GM21723 (cell line): ENCODE results near the gene CFAP52.
"Not testable (repeated sequence)": the region's sequence is repeated elsewhere in the genome, so short reads cannot be mapped to it uniquely, and the experiment has no call there.

Experiments used
- ATAC-seq: cut with Tn5 transposase; IDR thresholded peaks from one replicate; pipeline ENCODE4 v1.9.1; 2021; ENCODE audit warnings: mild to moderate bottlenecking, moderate library complexity; ENCODE audit not compliant: unreplicated experiment

Gene CFAP52

DNA sequence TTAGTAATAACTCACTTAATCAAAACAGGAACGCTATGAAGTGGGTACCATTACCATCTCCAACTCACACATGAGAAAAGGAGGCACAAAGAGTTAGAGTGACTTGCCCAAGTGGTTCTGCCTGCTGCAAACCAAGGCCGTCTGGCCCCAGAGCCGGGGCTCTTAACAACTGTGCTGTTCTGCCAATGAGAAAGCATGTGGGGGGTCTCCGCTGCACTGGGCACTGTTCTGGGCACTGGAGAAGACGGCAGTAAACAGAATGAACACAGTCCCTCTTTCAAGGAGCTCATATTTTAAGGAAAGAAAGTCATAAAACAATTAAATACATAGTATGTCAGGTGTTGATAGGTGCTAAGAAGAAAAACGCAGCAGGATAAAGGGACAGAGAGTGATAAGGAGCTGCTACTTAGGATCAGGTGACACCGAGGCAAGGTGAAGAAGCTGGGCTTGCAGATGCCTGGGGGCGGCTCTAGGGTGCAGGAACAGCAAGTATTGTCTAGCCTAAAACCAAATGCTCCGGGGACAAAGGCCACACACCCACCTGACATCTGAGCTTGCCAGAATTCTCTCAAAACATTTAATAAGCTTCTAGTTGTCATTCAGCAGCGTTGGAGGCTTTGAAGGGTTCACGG, 7.4 kb upstream of the CFAP52 start:
- ATAC-seq, result no peak

DNA sequence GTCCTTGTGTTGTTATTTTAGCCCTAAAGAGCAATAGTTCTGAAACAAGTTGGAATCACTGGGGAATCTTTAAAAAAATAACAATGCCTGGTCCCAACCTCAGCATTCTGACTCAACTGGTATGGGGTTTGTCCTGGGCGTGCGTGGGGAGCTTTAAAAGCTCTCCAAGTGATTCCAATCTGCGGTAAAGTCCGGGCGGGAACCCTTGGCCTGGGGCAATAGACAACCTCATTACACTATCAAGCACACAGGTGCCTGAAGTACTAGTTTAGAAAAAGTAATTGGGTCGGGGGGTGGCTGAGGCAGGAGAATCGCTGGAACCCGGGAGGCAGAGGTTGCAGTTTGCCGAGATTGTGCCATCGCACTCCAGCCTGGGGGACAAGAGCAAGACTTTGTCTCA, 5.2 kb upstream of the CFAP52 start:
- ATAC-seq, result no peak

DNA sequence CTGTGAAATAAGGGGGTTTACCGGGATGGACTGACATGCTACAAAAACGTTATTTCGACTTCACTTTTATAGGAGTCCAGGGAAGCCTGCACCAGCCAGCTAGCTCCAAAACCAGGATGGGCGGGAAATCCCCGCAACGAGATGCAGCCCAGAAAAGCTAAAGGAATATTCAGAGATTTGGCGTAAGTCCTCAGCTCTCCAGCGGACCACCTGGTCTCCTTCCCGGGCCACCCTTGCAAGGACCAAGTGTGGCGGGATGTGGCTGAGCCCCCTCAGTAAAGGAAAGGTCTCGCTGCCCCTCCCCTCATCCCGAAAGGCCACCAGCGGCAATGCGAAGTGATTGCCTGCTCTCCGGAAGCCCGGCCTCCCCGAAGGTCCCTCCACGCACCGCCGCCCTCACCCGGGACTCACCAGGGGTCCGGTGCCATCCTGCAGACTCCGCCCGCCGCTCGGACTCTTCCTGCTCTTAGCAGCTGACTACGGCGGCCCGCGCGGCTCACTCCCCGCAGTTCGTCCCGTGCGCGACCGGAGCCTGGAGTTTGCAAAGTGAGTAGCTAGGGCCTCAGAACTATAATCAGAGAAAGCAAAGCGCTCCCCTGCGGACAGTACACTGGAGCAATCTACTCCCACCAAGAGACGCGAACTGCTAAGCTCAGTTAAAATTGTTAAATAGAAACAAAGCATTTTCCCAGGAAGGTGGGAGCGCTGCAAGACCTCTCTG, 901 bp upstream of the CFAP52 start, which contains the start of gene STX8:
STX8 (minus strand) TSS at position 440 of the 721 bp plus-strand sequence; CDS start at position 428, 12 bp downstream.
- ATAC-seq, result peak; percentile 85

DNA sequence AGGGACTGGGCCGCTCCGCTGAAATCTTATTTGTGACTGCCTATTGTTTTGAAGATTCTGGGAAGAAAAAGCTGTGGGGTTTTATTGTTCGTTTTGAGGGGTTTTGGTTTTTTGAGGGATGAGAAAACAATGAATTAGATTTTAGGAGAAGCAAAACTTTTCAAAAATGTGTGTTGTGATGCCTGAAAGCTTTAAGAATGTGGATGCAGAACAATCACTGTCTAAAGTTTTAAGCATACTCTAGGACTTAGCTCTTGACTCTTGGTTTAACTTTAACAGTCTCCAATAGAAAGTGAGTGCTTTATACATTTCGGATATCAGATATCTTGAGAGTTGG, 899 bp downstream of the CFAP52 start:
- ATAC-seq, result no peak

DNA sequence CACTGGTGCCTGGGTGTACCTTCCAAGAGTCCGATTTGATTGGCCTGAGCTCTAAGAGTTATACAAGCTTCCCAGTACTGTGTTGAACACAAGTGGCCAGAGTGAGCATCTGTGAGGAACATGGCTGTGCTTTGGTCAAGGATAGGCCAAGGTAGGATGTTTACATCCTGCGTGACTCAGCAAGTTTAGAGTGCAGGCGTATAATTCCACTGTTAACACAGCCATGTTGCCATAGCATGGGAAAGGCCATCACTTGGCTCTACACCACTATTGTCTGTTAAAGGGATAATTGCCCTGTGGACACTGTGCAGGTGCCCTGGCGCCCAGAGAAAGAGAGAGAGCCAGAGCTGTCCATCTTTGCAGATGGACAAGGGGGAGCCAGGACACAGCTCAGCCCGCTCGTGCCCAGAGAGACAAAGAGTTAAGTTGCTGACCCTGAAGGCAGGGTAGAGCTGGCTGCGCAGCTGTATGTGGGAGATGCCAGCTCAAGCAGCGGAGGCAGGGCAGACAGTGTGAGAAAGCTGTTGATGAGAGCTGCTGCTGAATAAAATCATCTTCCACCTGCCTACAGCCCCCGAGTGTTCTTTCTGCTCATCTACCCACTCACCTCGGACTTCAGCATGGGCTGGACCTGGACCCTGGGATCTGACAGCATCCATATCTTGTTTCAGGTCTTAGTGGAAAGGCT, 11.7 kb downstream of the CFAP52 start:
- no peak for ATAC-seq

DNA sequence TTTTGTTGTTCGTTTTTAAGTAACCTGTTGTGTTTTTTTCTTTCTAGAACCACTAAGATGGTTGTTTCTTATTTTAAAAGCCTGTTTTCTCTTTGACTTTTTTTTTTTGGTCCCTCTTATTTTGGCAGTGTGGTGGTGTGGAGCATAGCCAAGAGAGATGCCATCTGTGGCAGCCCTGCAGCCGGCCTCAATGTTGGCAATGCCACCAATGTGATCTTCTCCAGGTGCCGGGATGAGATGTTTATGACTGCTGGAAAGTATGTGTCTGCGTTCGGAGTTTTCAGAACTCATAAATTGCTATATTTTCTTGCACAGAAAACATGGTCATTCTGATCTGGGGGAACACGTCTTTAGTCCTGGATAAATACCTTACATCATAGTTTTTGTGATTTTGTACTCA, 17.6 kb downstream of the CFAP52 start:
- ATAC-seq, result no peak

DNA sequence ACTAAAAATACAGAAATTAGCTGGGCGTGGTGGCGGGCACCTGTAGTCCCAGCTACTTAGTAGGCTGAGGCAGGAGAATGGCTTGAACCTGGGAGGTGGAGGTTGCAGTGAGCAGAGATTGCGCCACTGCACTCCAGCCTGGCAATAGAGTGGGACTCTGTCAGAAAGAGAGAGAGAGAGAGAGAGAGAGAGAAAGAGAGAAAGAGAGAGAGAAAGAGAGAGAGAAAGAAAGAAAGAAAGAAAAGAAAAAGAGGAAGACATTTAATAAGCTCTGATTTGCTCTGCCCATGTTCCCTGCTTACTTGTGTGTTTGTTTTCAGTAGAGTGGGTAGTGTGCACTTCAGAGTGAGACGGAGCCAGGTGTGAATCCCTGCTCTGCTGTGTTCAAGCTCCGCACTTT, 21.2 kb downstream of the CFAP52 start:
- ATAC-seq, result not testable (repeated sequence)

DNA sequence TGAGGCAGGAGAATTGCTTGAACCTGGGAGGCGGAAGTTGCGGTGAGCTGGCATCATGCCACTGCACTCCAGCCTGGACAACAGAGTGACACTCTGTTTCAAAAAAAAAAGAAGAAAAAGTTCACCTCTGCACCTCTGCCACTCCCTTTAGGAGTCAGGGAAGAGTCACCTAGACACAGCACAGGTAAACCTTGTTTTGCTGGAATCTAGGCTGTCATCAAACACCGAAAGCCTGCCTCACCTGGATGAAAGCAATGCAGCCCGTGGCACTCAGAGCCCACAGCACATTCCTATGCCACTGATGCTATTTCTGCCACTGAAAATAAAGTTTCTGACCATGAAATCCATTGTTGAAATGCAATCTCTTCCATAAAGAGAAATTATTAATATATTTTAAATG, 22.2 kb downstream of the CFAP52 start:
- no peak for ATAC-seq

DNA sequence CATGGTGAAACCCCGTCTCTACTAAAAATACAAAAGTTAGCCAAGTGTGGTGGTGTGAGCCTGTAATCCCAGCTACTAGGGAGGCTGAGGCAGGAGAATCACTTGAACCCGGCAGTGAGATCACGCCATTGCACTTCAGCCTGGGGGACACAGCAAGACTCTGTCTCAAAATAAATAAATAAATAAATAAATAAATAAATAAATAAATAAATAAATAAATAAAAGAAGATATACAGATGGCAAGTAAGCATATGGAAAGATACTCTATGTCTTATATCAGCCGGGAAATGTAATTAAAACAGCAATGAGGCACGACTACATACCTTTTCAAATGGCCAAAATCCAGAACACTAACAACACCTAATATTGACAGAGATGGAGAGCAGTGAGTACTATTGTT, 28.1 kb downstream of the CFAP52 start:
- ATAC-seq, result not testable (repeated sequence)

DNA sequence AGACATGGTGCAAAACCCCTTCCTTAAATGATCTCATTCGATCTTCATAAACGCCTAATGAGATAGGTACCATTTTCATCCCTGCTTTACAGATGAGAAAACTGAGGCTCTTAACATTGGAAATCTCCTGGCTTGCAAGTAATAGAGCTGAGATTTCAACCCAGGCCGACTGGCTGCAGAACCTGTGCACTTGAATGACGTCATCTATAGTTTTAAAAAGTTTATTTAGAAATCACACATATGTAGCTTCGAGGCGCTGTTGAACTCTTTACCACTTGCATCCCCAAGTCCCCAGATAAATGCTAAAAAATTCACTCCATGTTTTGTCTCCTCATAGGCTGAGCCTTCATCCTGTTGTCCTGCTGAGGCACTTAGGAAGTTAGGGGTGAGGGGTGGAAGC, 30.0 kb downstream of the CFAP52 start:
- ATAC-seq, result no peak

DNA sequence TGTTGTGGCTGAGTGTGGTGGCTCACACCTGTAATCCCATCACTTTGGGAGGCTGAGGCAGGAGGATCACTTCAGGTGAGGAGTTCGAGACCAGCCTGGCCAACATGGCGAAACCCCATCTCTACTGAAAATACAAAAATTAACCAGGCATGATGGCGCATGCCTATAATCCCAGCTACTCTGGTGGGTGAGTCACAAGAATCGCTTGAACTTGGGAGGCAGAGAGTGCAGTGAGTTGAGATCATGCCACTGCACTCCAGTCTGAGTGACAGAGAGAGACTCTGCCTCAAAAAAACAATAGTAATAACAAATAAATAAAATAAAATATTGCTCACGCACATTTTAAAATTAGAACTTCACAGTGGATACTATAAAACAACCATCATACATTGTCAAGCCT, 30.6 kb downstream of the CFAP52 start:
- ATAC-seq, result not testable (repeated sequence)

DNA sequence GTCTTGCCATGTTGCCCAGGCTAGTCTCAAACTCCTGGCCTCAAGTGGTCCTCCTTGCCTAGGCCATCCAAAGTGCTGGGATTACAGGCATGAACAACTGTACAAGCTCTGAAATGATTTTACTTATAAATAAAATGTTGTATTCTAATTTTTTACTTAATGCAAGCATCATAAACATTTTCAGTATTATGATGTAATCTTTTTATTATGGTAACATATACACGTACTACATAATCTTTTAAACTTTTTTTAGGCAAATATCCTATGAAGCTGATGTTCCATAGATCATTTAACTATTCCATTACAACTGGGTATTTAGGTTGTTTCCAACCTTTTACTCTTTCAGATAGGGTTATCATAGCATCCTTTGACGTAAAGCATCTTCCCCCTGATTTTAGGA, 35.1 kb downstream of the CFAP52 start:
- ATAC-seq, result no peak

DNA sequence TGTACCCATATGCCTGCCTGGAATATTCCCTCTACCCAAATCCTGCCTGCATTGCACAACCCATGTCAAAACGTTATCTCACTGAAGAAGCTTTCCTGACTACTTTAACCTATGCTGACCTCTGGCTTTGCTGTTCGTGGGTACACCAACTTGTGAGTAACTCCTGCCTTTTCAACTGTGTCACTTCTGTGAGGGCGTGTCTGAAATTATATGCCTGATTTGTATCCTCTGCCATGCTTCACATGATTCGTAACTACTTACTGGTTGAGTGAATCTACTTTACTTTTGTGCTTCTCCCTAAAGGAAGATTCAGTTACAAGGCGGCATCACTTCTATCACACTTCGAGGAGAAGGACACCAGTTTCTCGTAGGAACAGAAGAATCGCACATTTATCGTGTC, 35.6 kb downstream of the CFAP52 start:
- no peak for ATAC-seq

DNA sequence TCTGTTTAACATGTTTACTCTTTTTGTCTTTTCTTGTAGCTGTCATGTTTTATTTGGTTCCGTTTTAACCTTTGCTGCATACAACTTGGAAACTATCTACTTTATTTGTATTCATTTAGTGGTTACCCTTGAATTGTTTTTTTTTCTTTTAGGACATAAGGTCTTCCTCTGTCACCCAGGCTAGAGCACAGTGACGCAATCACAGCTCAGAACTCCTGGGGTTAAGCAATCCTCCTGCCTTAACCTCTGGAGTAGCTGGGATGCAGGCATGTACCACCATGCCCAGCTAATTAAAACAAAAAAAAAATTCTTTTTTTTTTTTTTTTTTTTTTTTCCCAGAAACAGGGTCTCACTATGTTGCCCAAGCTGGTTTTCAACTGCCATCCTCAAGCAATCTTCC, 39.0 kb downstream of the CFAP52 start:
- no peak for ATAC-seq

DNA sequence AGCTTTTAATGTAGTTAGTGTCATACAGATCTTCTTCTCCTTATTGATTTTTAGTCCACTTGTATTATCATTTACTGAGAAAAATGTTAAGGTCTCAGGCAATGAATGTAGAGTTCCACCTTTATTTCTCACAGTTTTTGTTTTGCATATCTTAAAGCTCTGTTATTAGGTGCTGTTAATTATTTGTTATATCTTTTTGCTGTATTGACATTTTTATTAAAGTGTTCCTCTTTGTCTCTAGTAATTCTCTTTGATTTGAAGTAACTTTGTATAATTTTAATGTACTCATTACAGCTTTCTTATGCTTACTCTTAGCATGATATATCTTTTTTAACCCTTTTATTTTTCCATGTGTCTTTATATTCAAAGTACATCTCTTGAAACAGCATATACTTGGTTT, 46.5 kb downstream of the CFAP52 start:
- no peak for ATAC-seq

DNA sequence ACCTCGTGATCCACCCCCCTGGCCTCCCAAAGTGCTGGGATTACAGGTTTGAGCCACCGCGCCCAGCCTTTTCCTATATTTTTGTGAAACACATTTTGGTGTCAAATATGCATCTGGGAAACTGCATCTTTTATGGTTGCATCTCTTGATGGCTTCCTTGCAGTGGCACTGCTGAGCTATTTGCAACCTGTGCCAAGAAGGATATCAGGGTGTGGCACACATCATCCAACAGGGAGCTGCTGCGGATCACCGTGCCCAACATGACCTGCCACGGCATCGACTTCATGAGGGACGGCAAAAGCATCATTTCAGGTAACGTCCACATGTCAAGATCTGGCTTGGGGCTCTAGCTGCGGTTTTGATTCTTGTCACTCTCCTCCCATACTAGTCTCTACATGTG, 52.1 kb downstream of the CFAP52 start:
- ATAC-seq, result no peak

DNA sequence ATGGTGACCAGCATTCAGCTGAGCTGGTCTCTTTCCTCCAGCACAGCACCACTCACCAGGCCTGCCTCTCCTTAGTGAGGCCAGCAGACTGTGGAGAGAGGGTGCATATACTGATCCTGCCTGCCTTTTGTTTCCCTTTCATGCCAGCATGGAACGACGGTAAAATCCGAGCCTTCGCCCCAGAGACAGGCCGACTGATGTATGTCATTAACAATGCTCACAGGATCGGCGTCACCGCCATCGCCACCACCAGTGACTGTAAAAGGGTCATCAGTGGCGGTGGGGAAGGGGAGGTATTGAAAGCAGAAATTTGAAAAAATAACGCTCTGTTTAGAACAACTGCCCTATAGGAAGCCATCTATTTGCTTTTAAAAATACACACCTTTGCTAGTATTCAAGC, 56.3 kb downstream of the CFAP52 start:
- ATAC-seq, result no peak

DNA sequence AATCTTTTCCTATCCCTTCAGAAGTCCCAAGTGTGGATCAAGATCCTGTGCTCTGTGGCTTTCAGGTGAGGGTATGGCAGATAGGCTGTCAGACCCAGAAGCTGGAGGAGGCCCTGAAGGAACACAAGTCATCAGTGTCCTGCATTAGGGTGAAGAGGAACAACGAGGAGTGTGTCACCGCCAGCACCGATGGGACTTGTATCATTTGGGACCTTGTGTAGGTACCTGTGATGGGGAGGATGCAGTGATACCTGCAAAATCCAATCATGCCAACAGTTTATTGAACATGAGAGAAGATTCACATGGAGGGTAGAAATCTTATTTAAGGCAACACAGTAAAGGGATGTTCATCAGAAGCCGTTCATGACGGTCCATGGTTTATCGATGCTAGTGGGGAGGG, 58.9 kb downstream of the CFAP52 start:
- ATAC-seq, result no peak

DNA sequence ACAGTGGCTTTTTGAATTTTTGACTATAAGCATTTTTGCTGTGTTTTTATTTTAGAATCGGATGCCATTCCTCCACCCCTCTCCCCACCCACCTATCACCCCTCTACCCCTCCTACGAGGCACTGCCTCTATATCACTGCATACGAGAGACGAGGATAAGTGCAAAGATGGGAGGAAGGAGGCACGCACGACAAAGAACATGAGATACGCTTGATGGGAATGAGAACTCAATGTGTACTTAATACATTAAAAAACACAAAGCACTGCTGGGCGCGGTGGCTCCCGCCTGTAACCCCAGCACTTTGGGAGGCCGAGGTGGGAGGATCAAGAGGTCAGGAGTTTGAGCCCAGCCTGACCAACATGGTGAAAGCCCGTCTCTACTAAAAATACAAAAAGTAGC, 60.1 kb downstream of the CFAP52 start:
- no peak for ATAC-seq

DNA sequence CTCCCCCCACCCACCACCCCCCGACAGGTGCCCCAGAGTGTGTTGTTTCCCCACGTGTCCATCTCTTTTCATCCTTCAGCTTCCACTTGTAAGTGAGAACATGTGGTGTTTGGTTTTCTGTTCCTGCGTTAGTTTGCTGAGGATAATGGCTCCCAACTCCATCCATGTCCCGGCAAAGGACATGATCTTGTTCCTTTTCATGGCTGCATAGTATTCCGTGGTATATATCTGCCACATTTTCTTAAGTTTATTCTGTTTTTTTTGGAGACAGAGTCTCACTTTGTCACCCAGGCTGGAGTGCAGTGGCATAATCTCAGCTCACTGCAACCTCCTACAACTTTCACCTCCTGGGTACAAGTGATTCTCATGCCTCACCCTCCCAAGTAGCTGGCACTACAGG, 63.9 kb downstream of the CFAP52 start:
- ATAC-seq, result not testable (repeated sequence)

DNA sequence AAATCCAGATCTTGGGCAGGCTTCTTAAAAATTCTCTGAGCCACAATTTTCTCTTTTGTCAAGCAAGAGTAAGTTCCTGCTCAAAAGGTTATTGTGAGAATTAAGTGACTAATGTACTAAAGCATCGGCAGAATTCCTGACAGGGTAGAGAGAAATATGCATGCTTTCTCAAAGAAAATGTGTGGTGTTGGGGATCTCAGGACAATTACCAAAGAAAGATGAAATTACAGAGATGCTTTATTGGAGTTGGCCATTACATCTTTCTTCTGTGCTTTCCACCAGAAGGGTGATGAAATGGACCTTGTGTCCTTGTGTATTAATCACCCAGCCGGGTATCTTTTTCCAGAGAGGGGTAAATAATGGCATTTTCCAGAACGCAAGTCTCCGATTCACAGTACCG, 67.2 kb downstream of the CFAP52 start:
- no peak for ATAC-seq
